NCI-H1417 (cell line): ENCODE results near the gene AHNAK2.

Source experiments
- DNase-seq, 3 experiments: peaks; one replicate each; lab custom pipeline; 2025; lab: John Stamatoyannopoulos, UW

The AHNAK2 gene

GRCh38 chr14:104986487-104987164 lies 8.5 kb upstream of the AHNAK2 start:
- DNase-seq: no peak

DNA sequence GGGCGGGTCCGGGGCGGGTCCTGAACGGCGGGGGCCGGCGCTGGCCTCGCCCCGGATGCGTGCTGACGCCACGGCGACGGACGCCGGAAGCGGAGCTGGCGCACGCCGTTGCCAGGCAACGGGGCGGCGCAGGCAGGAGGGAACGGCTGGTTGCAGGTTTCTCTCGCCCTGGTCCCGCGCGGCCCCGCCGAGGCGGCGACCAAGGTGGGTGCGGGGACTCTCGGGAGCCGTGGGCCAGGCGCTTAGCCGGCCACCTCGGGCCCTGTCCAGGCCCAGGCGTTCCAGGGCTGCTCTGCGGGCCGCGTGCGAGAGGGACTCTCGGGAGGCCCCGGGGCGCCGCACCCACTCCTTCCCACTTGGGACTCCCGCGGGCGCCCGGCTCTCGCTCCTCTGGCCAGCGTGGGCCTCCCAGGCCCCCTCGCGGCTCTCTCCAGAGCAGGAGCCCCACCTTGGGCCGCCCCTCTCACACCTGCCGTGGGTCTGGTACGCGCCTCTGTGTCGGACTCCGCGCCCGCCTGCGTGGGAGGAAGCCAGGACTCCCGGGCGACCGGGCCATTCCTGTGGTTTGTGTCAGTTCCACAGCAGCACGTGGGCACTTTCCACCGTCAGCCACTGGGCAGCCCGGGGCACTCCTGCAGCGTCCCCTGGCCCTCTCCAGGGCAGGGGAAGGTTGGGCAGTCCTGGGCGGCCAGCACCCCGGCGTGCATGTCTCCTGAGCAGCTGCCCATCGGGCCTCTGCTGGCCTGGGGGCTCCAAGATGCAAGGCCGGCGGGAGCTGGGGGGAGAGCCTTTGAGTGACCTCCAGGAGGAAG lies 7.7 kb upstream of the AHNAK2 start, which contains the start of gene CLBA1:
CLBA1 (plus strand) TSS at position 114 of the 812 bp plus-strand sequence; CDS start at position 758, 644 bp downstream.
- peak; percentile 92 to 94 (median 94) for DNase-seq

DNA sequence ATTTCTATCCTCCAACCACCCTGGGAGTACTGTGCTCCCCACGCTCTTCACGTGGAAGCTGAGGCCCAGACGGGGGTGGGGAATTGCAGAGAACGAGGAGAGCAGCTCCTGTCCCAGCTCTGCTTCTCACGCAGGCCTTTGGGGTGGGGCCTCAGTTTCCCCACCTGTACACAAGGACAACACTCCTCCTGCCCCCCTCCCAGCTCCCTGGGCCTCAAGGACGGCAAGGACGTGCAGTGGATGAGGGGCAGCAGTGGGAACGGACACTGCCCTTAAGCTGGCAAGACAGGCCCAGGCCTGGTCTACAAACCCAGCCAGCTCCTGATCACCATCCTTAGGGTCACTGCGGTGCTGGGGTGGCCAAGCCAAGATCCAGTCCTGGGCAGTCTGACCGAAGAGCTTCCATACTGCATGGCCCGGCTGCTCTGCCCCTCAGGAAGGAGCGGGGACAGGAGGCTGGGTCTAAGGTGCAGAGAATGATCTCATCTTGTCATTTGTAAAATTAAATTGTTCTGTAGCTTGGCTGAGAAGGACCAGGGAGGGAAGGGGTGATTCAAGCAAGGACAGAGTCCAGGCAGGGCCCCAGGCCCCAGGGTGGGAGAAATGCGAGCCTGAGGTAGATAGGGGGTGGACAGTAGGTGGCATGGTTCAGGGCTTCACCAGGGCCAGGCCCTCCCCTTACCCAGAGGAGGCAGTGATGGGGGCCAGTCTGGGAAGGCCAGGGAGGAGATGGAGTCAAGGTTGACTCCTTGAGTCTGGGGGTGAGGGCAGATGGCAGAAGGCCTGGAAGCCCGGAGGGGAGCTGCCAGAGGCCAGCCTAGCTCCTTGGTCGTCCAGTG lies 6.1 kb upstream of the AHNAK2 start:
- no peak for DNase-seq

DNA sequence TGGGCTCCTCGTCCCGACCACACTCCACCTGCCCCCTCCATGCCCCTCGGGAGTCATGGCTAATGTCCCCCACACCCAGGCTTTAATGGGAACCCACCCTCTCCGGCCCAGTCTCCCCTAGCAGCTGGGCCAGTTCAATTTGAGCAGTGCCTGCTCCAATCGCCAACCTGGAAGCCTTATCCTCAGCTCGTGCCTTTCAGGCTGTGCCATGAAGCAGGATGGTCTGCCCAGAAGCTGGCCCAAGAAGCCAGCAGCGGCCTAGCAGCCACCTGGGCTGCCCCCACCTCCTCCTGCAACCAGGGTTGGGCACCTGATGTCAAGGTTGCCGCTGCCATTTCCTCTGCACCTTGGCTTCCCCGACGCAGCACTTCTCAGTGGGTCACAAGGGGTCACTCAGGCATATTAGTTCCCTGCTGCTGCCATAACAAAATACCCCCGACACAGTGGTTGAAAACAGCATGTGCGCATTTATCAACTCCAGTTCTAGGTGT lies 5.1 kb upstream of the AHNAK2 start:
- no peak for DNase-seq

DNA sequence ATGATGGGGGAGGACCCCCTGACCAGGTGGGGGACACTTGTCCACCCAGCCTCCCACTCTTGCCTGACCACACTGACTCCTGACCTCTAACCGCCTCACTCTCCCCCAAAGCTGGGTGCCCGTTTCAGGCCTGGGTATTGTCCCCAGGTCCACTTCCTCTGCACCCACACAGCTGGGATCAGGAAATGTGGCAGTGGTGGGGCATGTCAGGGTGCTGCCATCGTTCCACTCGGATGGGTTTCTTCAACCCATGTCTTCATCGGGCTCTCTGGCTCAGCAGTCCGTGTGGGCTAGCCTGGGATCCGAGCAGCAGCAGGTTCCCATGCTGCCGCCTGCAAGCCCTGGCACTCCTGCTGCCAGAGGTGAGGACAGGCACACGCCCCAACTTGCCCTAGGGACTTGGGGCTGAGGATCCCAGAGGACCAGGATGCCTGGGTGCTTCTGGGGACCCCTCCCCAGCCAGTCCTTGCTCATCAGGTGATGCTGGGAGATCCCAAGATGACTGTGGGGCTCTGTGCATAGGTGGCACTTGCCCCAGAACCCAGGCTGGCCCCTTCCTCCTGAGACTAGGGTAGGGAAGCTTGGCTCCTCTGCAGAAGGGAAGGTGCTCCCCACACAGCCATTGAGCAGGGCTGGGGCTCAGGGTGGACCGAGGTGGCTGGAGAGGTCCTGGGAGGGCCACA lies 4.5 kb upstream of the AHNAK2 start:
- DNase-seq: no peak

GRCh38 chr14:104981699-104982541 lies 3.7 kb upstream of the AHNAK2 start:
- DNase-seq: peak in 1 of 3 experiments; percentile 26

- no peak for DNase-seq
Measured at GRCh38 chr14:104980611-104981531, 2.7 kb upstream of the AHNAK2 start.

DNA sequence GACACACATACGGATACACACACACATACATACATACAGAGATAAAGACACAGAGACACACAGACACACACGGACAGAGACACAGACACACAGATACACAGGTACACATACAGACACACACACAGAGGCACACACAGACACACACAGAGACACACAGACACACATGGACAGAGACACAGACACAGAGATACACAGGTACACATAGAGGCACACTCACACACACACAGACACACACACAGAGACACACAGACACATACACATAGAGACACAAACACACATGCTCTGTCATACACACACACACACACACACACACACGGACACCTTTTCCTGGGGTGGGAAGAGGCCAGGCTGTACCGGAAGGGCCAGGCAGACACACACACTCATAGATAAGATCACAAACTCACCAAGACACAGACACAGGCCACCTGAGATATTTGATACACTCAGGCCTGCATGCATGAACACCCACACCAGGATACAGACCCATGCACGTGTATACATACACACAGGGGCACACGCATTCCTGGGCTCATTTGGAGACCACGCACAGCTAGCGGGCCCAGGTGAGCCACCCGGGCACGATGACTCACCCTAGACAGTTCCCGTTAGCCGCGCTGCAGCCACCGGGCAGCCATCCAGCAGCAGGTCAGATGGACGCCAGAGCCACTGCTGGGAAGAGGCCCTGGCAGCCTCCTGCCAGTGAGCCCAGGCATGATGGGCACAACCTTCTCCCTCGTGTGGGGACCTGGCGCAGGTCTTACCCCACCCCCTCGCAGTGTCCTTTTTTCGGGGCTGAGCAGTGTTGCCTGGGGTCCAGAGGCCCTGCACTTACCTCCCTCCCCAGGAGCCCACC lies 1.8 kb upstream of the AHNAK2 start:
- no peak for DNase-seq

- no peak for DNase-seq
Measured at GRCh38 chr14:104978746-104979691, 845 bp upstream of the AHNAK2 start.

- DNase-seq: peak in 1 of 3 experiments; percentile 29
Measured at GRCh38 chr14:104977008-104977680, 1.0 kb downstream of the AHNAK2 start.

DNA sequence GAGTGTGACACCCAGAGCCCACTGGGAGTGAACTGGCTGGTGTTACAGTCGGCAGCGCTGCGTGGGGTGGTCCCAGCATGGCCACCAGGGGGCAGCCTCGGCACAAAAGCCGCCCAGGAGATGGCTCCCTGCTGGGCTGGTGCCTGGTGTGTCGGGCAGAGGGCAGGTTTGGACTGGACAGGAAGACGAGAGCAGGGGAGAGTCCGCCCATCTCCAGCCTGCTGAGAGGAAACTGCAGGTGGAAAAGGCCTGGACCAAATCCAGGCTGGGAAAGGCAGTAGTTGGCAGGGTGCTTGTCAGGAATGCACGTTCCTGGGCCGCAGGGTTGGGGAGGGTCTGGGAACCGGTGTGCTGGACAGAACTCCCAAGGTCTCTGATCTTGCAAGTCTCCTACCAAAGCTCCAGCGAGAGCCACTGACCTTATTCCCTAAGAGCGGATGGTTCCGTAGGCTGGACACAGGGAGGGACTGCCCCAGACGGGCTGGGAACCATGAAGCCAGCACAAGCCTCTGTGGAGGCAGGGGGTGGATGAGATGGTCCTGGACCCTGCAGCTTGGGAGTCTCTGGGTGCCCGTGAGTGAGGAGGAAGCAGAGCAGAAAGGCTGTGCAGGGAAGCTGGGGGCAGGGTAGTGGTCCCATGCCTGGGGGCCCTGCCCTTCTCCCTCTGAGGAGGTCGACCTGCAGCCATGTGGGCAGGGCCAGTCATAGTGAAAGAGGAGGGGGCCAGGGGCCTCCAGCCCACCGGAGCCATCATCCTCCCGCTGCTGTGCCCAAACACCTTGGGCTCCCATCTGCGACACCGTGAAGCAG lies 1.8 kb downstream of the AHNAK2 start:
- DNase-seq: peak; percentile 55 to 78 (median 63)

- DNase-seq: peak in 1 of 3 experiments; percentile 30
Measured at GRCh38 chr14:104975481-104976197, 2.5 kb downstream of the AHNAK2 start.

- DNase-seq: no peak
Measured at GRCh38 chr14:104974665-104975390, 3.3 kb downstream of the AHNAK2 start.

DNA sequence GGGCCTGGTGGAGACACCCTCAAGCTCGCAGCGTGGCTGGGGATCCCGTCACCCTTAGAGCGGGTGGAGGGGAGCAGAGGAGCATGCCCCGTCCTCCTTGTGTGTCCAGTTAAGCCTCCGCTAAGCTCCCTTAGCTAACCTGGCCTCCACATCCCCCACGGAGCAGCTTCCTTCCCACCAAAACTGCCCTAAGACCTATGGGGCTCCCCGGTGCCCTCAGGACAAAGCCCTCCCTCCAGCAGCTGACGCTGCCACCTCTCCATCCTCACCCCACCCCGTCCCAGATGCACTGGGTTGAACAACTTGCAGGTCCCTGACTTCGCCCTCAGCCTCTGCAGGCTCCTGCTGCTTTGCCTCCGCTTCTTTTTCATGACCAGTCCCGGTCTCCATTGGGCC lies 4.0 kb downstream of the AHNAK2 start:
- DNase-seq: no peak
